ENCODE data around the gene NPVF.

- TF ChIP-seq CTCF (IDR thresholded peaks at IDR 0.05): no peak
- no peak for TF ChIP-seq POLR2A (IDR thresholded peaks at IDR 0.05)
Observed at GRCh38 chr7:25223206-25223605, 5.1 kb downstream of the NPVF start.
